ENCODE results near the gene SCIN.
"Not testable (repeated sequence)": the region's sequence is repeated elsewhere in the genome, so short reads cannot be mapped to it uniquely, and the experiment has no call there.

SCIN gene

DNA sequence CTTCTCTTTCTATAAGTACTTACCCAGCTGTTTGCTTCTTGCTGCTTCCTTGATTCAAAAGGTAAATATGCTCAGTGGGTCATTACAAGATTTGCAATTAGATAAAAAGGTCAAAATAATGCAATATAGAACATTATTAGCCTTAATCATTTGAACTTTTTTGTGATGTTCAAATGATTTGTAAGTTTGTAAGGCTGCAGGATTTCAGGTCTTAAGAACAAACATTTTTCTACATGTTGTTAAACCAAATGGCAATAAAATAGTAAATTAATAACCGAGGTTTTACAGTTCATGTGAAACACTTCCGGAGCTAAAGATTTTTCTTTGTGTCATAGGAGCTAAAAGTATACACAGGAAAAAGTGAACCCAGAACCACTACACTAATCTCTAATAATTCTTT, 16.2 kb upstream of the SCIN start:
- no peak for DNase-seq (ENCODE audit: low read depth)
- H3K4me3 ChIP-seq (ENCODE audit: low read length) = no peak overlapping the region

DNA sequence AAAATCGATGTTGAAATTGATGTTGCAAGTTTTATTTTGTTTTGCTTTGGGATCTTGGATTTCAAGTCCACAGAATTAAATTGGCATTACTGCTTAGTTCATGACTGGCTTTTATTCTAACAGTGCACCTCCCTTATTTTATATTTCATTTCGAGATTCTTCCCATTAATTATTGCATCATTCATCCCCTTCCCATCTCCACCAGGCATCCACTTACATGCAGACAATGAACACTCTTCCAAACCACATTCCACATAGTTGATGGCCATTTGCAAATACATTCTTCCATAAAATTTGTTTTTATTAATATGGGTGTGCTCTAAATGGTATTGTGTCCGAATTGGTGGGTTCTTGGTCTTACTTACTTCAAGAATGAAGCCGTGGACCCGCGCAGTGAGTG, 15.6 kb upstream of the SCIN start:
- no peak overlapping the region for H3K4me3 ChIP-seq (ENCODE audit: low read length)
- TF ChIP-seq CTCF (IDR thresholded peaks at IDR 0.05; ENCODE audit: insufficient read depth, low read depth, low read length, missing control alignments) = no peak

More for the DNA sequence above, 16.2 kb upstream of the SCIN start:
- TF ChIP-seq CTCF (IDR thresholded peaks at IDR 0.05; ENCODE audit: insufficient read depth, low read depth, low read length, missing control alignments) = no peak

DNA sequence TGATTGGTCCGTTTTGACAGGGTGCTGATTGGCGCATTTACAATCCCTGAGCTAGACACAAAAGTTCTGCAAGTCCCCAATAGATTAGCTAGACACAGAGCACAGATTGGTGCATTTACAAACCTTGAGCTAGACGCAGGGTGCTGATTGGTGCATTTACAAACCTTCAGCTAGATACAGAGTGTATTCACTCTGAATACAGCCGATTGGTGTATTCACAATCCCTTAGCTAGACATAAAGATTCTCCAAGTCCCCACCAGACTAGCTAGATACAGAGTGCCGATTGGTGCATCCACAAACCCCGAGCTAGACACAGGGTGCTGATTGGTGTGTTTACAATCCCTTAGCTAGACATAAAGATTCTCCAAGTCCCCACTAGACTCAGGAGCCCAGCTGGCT, 14.8 kb upstream of the SCIN start:
- DNase-seq (ENCODE audit: low read depth); H3K4me3 ChIP-seq (ENCODE audit: low read length): not testable (repeated sequence)

More for the DNA sequence above, 15.6 kb upstream of the SCIN start:
- DNase-seq (ENCODE audit: low read depth) = no peak

DNA sequence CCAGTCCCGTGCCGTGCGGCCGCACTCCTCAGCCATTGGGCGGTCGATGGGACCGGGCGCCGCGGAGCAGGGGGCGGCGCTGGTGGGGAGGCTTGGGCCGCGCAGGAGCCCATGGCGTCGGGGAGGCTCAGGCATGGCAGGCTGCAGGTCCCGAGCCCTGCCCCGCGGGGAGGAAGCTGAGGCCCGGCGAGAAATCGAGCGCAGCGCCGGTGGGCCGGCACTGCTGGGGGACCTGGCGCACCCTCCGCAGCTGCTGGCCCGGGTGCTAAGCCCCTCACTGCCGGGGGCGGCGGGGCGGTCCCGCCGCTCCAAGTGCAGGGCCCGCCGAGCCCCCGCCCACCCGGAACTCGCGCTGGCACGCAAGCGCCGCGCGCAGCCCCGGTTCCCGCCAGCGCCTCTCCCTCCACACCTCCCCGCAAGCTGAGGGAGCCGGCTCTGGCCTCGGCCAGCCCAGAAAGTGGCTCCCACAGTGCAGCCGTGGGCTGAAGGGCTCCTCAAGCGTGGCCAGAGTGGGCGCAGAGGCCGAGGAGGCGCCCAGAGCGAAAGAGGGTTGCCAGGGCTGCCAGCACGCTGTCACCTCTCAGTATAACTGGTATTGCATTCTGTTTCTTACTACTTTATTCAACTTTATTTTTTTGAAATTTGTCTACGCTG, 14.3 kb upstream of the SCIN start:
- not testable (repeated sequence) for DNase-seq (ENCODE audit: low read depth); H3K4me3 ChIP-seq (ENCODE audit: low read length)

DNA sequence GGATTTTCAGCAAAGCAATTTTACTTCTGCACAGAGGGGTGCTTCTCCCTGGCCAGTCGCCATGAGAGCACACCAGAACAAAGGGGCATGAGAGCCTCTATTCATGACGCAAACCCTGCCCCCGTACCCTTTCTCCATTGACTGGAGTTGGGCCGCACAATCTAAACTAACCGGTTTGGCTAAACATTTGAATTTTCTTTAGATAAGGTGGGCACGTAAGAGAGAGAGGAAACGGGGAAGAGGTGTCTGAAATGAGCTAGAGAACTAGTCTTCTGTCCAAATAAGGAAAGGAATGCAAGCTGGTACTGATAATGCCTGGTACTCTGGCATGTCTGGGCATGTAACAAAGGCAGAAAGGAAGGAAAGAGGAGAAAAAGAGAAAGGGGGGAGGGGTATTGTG, 13.2 kb upstream of the SCIN start:
- peak; percentile 49 for DNase-seq (ENCODE audit: low read depth)
- no peak for TF ChIP-seq CTCF (IDR thresholded peaks at IDR 0.05; ENCODE audit: insufficient read depth, low read depth, low read length, missing control alignments)
- H3K4me3 ChIP-seq (ENCODE audit: low read length) = no peak overlapping the region

DNA sequence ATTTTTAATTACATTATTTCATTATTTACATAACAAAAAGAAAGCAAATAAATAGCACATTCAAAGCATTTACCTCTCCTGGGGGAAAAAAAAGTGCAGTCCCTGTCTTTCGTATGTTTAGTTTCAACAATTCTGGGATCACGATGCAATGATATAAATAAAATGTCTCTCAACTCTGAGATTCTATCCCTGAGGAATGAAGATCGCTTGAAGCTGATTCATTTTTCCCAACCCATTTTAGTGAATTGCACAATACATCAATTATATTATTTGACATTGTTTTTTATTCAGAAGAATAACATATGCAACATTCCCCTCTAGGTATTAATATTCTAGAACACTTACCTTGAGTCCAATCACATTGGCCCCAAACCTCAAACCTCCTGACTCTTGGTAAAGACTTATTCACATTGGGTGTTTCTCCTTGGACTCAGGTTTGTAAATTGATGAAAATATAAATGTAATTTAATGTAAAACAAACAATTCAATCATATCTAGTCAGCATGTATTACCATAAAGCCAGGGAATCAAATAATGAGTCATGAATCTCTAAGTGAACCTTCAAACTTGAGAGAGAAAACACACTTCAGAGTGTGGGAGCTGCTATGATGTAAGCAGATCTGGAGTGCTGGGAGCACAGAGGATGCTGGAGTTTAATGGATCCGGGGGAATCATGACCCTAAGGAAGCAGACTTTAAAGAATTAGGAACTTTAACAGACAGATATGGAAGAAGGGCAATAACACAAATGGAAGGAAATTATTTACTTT, 5.3 kb upstream of the SCIN start:
- DNase-seq (ENCODE audit: low read depth) = peak; percentile 39
- no peak overlapping the region for H3K4me3 ChIP-seq (ENCODE audit: low read length)
- no peak for TF ChIP-seq CTCF (IDR thresholded peaks at IDR 0.05; ENCODE audit: insufficient read depth, low read depth, low read length, missing control alignments)

- no peak for DNase-seq (ENCODE audit: low read depth)
- no peak for TF ChIP-seq CTCF (IDR thresholded peaks at IDR 0.05; ENCODE audit: insufficient read depth, low read depth, low read length, missing control alignments)
- no peak overlapping the region for H3K4me3 ChIP-seq (ENCODE audit: low read length)
Measured at GRCh38 chr7:12565873-12566272, 4.6 kb upstream of the SCIN start.

DNA sequence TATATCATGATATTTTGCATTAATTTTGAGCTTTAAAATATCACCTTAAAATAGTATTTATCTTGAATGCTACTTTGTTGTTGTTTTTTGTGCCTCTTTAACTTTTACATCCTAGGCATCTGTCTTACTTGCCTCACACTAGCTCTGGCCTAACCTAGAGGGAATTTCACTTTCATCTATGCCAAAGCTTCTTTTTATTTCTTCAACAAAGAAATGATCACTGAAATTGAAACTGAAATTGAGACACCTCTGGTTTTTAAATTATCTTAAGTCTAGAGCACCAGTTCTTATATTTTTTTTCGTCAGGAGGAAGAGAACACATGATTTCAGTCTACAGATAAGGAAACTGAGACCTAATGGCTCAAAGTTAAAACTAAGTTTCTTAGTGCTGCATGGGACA, 3.5 kb upstream of the SCIN start:
- H3K4me3 ChIP-seq (ENCODE audit: low read length) = no peak overlapping the region
- DNase-seq (ENCODE audit: low read depth) = no peak
- no peak for TF ChIP-seq CTCF (IDR thresholded peaks at IDR 0.05; ENCODE audit: insufficient read depth, low read depth, low read length, missing control alignments)

All from epithelial cell of esophagus (primary cell).